HG02852 (cell line): ENCODE data around the gene RAD9A.

Experiments used
- ATAC-seq: cut with Tn5 transposase; IDR thresholded peaks from one replicate; pipeline ENCODE4 v1.9.1; 2021; ENCODE audit warnings: mild to moderate bottlenecking, moderate library complexity; ENCODE audit not compliant: unreplicated experiment

Gene RAD9A

DNA sequence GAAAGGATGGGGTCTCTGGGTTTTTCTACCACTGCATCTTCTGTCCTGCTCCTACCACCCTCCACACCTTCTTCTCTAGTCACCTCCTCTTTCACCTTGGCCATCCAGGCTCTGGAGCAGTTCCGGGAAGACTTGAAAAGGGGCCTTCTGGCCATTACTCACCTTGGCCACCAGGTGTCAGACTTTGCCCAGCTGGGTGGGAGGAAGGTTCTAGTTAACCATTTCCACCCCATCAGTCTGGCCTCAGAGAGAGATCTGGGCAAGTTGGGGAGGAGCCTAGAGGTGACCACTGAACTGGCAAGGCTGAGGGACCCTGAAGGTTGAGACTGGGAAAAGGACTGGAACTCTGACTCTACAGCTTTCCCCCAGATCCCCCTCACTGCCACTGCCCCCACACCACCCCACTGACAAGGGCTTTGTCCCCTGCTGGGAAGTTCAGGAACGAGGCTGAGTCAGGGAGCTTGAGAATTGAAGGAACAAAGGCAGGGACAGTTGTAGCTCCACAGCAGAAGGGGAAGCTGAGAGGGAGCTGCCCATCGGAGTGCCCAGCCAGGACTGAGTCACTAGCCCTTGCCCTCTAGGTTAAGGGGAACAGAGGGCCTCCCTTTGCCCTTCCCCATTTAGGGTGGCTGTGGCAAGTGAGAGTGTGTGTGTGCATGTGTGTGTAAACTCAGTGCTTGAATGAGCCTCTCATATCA lies 34.8 kb upstream of the RAD9A start:
- no peak for ATAC-seq

DNA sequence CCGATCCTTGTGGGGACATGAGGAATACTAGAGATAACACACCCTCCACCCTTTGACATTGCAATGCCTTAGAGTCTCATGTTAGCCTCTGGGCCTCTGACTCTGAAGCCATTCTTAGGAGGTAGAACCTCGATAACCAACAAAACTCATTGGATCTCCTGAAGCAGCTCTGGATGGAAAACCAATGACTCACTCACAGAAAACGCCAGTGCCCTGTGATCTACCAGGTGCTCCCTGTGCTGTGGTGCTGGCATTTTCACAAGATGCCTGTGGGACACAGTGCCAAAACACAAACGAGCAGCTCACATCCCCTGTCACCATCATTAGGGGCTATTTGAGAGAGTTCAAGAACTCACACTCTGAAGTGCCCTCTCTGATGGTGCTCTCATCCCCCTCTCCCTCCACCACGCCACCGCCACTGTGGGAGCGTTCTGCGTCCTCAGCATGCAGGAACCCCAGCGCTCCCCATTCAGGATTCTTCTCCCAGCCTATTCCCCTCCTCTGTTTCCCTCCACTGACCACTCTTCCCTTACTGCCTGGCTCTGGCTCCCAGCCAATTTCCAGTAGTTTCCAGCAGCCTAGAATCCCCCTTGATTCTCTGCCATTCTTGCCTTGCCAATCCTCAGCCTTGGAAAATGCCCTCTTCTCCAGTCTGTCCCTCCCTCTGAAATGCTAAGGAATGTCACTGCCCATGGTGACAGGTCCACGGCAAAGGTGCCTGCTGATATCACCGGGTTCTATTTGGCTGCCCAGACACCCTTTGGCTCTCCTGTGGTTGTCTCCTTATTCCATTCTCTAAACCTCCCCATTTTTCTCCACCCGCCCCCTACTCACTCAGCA lies 33.7 kb upstream of the RAD9A start:
- ATAC-seq: no peak

DNA sequence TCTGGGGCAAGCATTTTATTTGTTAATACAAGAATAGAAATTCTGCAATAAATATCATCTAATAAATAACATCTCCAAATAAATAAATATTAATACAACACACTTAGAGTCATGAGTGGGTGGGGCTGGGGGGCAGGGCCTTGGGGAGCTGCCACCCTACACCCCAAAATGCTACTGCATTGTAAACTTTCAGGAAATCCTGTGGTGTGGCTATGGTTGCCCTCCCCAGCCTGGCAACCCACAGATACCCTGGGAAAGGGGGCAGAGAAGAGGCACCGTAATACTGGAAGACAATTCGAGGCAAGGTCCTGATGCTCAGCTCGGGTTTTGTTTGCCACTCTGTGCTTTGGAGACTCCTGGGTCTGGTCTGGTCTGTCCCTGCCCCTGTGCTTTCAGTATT lies 27.6 kb upstream of the RAD9A start:
- no peak for ATAC-seq

DNA sequence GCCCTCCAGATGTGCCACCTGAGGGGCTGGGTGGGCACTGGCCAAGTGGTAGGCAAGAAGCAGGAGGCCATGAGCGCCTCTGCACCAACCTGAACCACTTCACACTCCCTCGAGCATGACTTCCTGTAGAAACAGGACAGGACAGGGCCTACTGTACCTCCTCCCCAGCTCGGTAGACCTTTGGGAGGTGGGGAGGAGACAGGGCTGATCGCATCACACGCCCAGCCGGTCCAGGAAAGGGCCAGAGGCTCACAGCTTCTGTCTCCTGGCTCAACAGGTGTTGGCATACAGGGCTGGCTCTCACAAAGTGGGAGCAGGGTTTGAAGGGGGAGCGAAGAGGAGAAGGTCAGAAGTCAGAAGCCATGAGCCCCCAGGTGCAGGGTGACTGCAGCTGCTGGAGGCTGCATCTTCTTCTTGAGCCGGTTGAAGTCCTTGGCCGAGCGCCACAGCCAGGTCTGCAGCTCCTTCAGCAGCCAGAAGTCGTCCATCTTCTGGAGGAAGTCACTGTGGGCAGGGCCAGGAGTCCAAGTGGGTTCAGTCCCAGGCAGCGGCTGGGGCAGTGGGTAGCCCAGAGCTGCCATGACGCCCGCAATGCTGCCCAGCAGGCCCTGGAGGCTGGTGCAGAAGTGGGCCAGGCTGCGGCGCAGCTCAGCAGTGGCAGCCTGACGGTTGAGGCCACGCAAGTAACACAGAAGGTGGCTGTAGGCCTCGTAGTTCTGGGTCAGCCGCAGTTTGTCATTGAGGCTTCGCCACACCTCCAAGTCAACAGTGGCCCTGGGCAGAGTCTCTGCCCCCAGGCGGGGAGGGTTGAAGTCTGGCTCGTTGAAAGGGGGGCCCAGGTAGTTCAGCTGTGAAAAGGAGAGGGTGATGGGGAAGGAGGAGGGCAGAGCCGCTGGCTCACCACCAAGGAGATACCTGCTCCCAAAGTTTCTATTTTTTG lies 26.7 kb upstream of the RAD9A start:
- no peak for ATAC-seq

DNA sequence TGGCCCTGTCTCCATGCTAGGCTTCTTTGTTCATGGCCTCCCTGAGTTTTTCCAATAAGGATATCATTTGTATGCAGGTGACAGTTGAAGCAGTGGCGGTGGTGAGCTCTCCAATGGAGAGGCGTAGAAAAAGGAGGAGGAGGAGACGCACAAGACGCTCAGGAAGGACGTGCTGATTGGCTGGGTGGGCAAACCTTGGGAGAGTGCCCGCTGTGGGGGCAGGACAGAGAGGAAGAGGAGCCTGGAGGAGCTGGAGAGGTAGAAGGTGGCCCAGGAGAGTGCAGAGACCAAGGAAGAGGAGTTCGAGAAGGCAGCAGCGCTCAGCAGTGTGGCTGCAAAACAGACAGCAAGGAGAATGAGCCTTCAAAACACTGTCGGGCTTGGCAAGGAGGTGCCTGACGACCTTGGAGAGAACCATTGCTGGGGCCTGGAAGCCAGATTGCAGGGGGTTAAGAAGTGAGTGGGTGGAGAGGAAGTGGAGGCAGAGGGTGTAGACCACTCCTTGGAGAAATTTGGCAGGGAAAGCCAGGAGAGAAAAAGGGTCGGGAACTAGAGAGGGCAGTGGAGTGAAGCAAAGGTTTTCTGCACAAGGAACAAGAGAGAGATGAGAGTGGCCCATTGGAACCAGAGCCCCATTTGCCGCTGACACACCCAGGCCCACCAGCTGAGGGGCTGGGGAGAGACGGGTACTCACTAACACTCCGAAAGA lies 25.9 kb upstream of the RAD9A start:
- no peak for ATAC-seq

DNA sequence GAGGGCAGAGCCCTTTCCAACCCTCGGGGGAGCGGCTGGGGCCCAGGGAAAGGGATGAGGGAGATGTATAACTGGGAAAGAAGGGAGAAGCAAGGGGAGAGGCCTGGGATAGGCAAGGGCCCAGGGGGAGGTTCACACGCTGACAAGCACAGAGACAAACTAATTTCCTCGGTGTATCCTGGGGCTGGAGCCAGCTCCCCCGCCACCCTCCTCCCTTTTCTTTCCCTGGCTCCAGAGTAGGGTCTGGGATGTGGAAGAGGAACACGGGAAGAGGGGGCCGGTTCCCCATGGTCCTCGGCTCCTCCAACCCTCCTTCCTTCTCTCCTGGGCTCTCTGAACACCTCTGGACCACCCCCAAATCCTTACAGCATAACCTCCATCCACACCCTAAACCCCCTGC lies 25.2 kb upstream of the RAD9A start:
- ATAC-seq: no peak

DNA sequence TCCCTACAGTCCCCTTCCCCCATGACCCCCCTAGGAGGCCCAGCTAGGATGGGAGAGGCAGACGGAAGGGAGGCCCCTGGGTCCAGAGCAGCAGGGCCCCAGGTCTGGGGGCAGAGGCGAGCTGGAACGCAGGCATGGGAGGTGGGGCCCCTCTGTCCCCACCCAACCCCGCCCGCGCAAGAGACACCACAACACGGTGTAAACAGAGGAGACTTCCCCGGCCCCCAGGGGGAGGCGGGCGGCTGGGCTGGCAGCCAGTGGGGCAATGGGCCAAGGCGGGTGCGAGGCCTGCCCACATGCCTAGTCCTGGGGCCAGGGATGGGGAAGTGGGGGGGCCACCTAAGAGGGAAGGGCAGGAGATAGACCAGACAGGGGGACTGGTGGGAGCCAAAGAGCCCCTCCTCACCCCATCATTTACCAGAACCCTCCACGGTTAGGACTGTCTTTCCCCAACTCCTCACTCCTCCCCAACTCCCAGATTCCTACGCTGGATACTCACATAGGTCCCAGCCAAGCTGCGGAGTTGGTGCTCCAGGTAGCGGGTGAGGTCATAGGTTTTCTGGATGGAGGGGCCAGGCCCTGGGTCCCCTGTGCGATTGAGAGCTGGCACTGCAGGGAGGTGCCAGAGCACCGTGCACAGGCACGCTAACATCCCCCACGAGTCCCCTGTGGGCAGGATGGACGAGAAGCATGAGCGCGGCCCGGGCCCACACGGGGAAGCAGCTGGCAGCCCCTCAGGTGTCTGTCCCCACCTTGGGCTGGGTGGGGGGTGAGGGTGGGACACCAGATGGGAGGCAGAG lies 24.6 kb upstream of the RAD9A start:
- no peak for ATAC-seq

DNA sequence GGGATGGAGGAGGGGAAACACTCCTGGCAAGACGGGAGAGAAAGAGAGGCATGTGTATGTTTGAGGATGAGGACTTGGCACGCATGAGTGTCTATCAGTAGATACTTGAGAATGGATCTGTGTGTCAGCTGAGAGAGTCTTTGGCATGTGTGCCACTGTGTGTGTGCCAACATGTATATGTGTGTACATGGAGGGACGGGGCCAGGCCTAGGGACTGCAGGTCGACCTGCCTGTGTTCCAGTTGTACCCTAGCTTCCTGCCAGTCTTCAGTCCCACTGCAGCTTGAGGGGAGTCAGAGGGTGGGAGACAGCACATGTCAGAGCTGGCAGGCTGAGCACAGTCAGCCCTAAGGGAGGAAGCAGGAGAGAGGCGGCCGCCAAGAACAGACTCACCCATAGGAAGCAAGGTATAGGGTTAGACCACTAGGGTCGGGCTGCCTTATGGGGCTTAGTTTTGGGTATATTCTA lies 24.0 kb upstream of the RAD9A start:
- no peak for ATAC-seq

DNA sequence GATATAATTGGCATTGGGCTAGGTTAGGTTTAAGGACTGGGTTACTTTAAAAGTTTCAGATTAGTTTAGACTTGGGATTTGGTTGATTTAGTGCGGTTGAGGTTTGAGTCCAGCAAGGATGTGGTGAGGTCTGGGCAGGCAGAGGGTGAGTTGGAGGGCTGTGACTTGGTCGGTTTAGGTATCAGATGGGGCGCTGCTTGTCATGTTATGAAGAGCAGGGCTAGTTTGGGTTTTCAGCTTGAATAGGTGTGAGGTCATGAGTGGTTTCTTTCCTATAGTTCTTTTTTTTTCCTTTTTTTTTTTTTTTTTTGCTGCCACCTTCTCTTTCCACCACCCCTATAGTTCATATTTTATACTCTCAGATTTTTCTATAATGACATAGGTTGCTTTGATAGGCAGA lies 23.2 kb upstream of the RAD9A start:
- no peak for ATAC-seq

DNA sequence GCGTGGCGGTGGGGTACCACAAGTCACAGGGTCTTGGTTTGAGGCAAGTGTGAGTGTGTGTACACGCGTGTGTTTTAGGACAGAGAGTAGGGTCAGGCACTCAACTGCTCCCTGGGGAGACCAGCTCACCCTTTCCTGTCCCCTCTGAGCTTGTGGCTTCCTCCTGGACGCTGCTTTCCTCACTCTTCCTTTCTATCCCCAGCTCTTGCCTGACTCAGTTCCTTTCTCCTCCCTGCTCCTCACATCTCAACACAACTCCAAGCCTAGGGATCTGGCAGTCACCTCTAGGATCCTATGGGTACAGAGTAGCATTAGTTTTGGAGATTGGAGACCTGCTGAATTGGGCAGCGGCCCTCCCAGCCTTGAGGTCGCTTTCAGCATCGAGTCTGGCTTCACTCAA lies 22.5 kb upstream of the RAD9A start:
- no peak for ATAC-seq

DNA sequence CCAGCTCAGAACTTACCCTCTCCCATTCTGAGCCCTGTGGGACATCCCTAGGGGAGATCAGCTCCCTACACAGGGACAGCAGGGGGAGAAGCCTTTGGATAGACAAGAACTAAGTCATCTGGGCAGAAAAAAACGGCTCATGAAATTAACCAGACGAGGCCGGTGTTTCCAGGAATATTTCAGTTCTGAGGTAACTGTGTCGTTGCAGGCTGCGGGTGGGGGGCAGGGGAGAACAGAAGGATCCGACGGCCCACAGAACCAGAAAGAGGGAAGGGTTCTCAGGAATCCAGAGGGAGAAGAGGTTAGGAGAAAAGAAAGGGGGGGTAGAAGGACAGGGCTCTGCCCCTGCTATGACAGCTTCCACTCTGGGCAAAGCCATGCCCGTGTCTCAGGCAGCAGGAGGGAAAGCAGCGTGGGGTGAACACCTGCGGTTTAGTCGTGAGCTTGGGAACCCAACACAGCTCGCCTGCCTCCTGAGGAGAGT lies 21.9 kb upstream of the RAD9A start:
- no peak for ATAC-seq

DNA sequence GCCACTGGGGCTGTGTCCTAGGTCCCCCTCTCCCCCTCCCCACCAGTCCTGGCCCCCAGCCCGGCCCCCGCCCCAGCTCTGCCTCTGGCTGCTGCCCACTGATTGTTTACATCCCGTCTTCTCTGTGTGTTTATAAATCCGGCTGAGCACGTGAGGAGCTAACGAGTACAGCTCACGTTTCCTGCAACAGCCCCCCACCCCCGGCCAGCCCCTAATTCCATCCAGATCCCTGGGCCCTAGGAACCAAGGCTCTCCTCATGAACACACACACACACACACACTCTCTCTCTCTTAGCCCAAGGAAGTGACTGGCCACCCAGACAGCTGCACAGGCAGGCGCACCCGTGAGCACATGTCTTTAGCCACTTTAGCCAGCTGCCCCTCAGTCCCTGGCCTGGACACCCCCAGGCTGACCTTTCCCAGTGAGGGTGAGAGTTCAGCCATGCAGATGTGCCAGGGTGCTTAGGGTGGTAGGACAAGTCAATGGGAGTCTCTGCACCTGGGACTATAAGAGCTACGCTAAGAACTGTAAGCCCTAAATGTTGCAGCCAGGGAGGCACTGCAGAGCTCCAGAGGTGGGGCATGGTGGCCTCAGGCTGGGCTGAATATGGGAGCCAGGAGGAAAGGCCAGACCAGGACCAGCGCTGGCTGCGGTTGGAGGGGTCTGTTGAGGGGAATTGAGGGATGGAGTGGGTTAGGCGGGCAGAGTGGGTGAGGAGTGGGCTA lies 21.3 kb upstream of the RAD9A start:
- no peak for ATAC-seq

DNA sequence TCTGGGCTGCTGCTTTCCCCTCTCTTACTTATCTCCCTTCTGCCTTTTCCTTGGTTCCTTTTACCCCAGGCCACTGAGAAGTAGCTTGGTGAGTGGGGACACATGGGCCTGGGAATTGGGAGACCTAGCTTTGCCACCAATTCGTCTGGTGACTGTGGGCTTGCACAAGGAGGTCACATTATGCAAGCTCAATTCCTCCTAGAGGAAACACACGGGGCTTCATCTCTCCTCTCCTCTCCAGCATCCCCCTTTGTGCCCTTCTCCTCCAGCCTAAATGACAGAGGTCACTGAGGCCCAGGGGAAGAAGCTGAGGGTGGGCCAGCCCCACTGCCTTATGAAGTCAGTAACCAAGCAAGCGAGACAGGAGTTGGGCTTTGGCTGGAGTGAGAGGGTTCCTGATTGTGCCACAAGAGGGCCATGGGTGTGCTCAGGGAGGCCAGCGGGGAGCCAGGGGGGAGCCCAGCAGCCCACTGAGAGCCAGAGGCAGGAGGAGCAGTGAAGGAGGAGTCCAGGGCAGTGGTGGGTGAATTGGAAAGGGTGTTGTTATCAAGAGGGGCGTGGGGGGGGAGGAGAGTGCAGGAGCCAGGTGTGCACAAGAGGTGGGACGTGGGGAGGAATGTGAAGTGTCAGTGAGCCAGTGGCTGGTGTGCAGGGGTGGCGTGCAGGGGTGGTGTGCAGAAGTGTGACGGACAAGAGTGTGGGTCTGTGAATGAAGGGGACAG lies 20.4 kb upstream of the RAD9A start:
- no peak for ATAC-seq

DNA sequence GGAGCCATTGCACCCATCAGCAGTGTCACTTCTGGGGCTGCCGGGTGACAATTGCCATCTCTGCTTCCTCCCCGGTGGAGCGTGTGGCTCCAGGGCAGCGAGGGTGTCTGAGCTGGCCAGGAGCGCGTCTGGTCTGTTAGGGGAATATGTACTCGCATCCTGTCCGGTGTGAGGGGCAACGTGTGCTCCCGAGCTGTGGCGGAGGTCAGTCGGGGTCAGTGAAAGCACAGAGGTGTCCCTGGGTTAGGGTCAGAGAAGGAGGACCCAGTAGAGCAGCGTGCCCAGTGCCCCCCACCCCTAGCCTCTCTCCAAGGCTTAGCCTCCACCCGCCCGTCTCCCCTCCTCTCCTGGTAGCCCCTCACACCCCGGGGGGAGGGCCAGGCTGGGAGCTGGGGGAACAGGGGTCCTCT lies 19.9 kb upstream of the RAD9A start:
- ATAC-seq: no peak

DNA sequence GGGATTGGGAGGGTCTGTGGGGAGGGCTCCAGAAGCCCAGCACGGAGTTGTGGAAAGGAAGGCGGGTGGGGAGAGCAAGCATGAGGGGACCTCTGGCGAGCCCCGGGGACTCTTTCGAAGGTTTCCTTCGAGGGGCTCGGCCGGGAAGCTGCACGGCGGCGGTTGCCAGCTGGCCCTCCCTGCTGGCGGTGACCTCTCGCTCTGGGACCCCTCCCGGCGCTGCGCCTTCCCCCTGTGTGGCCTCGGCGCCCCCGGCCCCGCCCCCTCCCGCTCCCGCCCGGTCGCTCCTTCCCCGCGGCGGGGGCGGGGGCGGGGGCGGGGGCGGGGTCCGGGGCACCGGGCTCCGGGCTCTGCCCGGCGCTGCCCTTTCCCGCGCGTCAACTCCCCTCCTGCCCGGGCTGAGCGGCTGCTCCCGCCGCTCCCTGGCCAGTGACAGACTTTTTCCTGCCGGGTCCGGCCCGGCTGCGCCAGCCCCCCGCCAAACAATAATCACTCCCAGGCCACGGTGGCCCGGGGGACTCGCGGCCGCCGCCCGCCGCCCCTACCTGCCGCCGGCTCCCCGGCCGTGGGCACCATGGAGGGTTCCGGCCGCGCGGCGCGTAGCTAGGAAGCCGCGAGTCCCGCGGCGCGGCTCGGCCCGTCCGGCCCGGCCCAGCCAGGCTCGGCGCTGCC lies 19.3 kb upstream of the RAD9A start:
- ATAC-seq: no peak

DNA sequence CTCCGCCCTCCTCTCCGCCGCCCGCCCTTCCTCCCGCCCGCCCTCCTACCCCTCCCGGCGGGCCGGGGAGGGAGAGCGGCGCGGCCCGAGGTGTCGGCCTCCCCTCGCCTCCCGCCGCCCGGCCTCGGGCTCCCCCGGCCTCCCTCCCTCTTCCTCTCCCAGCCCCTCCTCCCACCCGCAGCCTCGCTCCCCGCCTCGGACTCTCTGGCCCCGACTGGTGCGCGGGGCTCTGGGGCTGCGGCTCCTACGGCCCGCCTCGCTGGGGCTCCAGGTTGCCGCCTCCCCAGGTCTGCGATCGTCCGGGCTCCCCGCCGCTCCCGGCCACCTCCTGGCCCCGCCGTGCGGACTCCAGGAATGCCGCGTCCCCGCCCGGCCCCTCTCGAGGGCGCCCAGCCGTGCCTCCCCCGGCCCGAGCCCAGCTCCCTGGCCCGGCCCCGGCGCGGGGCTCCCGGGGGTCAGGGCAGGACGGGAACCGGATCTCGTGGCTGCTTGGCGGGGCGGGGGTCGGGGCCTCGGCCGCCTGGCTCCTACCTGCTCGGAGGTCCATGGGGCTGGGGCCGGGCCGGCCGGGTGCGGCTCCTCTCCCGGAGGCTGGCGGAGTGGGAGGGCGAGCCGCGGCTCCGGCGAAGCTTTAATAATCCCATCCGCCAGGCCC lies 18.7 kb upstream of the RAD9A start, which contains the start of gene CLCF1:
Gene CLCF1, minus strand, starts transcription at position 606 of the 655 bp plus-strand sequence. Its CDS starts 59 bp downstream, at position 547.
- no peak for ATAC-seq
